NCI-H128 (cell line): ENCODE results near the gene SFT2D2.

Experiments
- DNase-seq: peaks from one replicate; lab custom pipeline; 2025; ENCODE audit not compliant: unreplicated experiment; lab: John Stamatoyannopoulos, UW

The SFT2D2 gene

DNA sequence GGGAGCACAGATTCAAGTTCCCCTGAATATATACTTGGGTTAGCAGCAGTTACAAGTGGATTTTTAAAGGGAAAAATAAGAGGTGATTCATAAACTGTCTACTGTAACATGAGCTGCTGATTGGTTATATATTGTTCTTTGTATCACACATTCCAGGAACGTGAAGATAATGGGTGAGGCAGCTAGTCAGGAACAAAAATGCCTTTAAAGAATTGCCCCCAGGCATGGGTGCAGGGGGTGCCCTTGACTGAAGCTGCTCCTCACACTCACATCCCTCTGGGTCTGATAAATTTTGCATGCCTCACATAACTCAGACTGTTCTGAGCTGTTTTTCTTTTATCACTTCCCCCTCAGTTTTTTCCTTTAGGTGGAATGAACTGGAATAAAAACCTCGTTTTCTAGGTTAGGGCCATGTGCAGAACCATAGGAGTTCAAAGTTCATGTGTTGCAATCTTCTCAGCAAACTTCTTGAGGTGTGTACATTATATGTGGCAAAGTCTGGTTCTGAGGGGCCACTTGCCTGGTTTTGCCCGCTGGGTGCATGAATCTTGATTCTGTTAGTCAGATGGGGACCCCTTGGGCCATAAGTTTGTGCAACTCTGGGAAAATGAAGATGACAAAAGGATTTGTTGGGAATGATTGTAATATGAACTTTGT, 76.0 kb downstream of the SFT2D2 start:
- DNase-seq, result no peak
